Measurements from ENCODE around the gene SBF2.

SBF2 gene

DNA sequence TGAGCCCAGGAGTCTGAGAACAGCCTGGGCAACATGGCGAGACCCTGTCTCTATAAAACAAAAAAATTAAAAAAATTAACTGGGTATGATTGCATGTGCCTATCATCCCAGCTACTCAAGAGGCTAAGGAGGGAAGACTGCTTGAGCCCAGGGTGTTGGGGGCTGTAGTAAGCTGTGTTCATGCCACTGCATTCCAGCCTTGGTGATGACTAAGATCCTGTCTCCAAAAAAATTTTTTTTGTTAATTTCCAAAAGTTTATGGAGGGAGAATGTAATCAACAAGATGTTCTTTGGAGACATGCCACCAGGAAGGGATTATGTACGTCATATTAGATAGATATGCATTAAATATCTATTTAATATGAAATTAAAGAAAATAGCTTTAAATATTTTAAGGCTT lies 267.5 kb downstream of the SBF2 start:
- TF ChIP-seq, protein P1, sequence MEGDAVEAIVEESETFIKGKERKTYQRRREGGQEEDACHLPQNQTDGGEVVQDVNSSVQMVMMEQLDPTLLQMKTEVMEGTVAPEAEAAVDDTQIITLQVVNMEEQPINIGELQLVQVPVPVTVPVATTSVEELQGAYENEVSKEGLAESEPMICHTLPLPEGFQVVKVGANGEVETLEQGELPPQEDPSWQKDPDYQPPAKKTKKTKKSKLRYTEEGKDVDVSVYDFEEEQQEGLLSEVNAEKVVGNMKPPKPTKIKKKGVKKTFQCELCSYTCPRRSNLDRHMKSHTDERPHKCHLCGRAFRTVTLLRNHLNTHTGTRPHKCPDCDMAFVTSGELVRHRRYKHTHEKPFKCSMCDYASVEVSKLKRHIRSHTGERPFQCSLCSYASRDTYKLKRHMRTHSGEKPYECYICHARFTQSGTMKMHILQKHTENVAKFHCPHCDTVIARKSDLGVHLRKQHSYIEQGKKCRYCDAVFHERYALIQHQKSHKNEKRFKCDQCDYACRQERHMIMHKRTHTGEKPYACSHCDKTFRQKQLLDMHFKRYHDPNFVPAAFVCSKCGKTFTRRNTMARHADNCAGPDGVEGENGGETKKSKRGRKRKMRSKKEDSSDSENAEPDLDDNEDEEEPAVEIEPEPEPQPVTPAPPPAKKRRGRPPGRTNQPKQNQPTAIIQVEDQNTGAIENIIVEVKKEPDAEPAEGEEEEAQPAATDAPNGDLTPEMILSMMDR (IDR thresholded peaks at IDR 0.05; ENCODE audit: control insufficient read depth, insufficient read depth, low read depth, low read length, missing control alignments) = no peak
- no peak overlapping the region for H3K4me3 ChIP-seq (ENCODE audit: control insufficient read depth, low read depth, low read length)
- DNase-seq (ENCODE audit: low read depth) = no peak

GRCh38 chr11:10023212-10023611 lies 270.8 kb downstream of the SBF2 start:
- no peak for DNase-seq (ENCODE audit: low read depth)
- H3K4me3 ChIP-seq (ENCODE audit: control insufficient read depth, low read depth, low read length) = no peak overlapping the region
- TF ChIP-seq, protein P1 (IDR thresholded peaks at IDR 0.05; ENCODE audit: control insufficient read depth, insufficient read depth, low read depth, low read length, missing control alignments) = no peak

GRCh38 chr11:10022764-10023163 lies 271.3 kb downstream of the SBF2 start:
- DNase-seq (ENCODE audit: low read depth) = no peak
- TF ChIP-seq, protein P1 (IDR thresholded peaks at IDR 0.05; ENCODE audit: control insufficient read depth, insufficient read depth, low read depth, low read length, missing control alignments) = no peak
- H3K4me3 ChIP-seq (ENCODE audit: control insufficient read depth, low read depth, low read length) = no peak overlapping the region

GRCh38 chr11:10021563-10021962 lies 272.5 kb downstream of the SBF2 start:
- no peak for DNase-seq (ENCODE audit: low read depth)
- TF ChIP-seq, protein P1 (IDR thresholded peaks at IDR 0.05; ENCODE audit: control insufficient read depth, insufficient read depth, low read depth, low read length, missing control alignments) = no peak

DNA sequence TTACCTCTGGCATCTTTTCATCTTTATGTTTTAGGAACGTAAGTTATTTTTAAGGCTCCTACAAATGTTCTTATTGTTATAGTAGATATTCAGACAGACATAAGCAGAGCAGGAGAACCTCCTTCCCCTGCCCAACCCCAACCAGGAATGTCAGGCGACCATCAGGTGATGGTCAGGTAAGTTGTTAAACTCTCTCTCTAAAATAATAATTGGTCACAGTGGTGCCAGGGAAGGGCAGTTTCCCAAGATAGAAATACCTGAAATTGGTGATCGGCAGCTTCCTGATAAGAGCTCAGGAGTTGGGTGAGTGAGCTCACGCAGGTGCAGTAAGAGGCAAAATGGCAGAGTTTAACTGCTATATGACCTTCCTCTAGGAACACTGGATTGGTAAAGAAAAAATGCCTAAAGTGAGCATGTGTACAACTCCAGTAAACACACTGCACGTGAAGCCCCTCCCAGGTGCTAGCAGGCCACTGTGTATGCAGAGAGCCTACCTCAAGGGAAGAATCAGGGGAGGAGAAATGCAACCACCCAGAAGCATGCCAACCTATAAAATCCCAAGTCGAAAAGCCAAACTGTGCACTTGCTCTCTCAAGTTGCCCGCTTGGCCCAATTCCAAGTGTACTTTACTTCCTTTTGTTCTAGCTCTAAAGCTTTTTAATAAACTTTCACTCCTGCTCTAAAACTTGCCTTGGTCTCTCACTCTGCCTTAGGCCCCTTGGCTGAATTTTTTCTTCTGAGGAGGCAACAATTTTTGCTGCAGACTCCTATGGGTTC lies 273.9 kb downstream of the SBF2 start:
- no peak for DNase-seq (ENCODE audit: low read depth)
- no peak overlapping the region for H3K4me3 ChIP-seq (ENCODE audit: control insufficient read depth, low read depth, low read length)
- TF ChIP-seq, protein P1 (IDR thresholded peaks at IDR 0.05; ENCODE audit: control insufficient read depth, insufficient read depth, low read depth, low read length, missing control alignments) = no peak

More at GRCh38 chr11:10021563-10021962, 272.5 kb downstream of the SBF2 start:
- no peak overlapping the region for H3K4me3 ChIP-seq (ENCODE audit: control insufficient read depth, low read depth, low read length)

DNA sequence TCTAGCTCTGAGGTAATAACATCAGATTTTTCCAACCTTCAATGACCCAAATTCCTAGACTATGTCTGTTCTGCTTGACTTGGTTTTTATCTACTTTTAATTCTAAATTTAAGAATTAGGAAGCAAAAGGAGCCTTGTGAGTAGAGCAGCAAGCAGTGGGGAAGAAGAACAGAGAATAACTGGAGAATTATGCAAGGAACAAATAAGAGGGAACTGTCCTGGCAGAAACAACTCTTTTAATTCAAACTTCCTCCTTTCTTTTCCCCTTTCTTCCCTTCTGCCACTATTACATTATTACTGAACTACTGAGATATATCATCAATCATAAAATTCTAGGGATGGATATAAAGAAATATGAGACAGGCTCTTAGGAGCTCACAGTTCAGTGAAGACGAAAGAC lies 276.1 kb downstream of the SBF2 start:
- no peak for DNase-seq (ENCODE audit: low read depth)
- no peak overlapping the region for H3K4me3 ChIP-seq (ENCODE audit: control insufficient read depth, low read depth, low read length)

More for the DNA sequence above, 276.1 kb downstream of the SBF2 start:
- TF ChIP-seq, protein P1 (IDR thresholded peaks at IDR 0.05; ENCODE audit: control insufficient read depth, insufficient read depth, low read depth, low read length, missing control alignments) = no peak

Measured in AG09309 (cell line).